PFSK-1 (cell line): ENCODE measurements around the gene CREB1. TPM values are rescaled to one million over a fixed set of nuclear protein-coding genes. Genes with fewer than 3 reads are reported as not detected.

Experiments
- FOXP2 ChIP-seq: optimal IDR thresholded peaks from 2 replicates; pipeline ENCODE3; 2011; ENCODE audit warnings: borderline replicate concordance, control low read depth, inconsistent platforms; ENCODE audit not compliant: insufficient read depth; ENCODE audit errors: extremely low read length, extremely low read depth
- POLR2AphosphoS5 ChIP-seq: IDR thresholded peaks from 2 replicates; pipeline ENCODE4 v1.6.1; 2012; ENCODE audit warnings: low read depth, mild to moderate bottlenecking, control low read depth, low read length, moderate library complexity
- SIN3A ChIP-seq: IDR thresholded peaks from 2 replicates; pipeline ENCODE4 v1.6.1; 2012; ENCODE audit warnings: mild to moderate bottlenecking, low read length, moderate library complexity, borderline replicate concordance; ENCODE audit not compliant: insufficient read depth
- TAF1 ChIP-seq: IDR thresholded peaks from 2 replicates; pipeline ENCODE4 v1.6.1; 2012; ENCODE audit warnings: low read length, control low read depth, borderline replicate concordance; ENCODE audit not compliant: insufficient read depth
- polyA plus RNA-seq: library from polyadenylated mRNA; unstranded; fragments of >200 nt; gene quantifications from one replicate; pipeline ENCODE4 v1.2.1, GENCODE V29; 2012; ENCODE audit warnings: low read depth, missing spikeins; ENCODE audit not compliant: insufficient read length
- TF ChIP-seq, protein P1 (sequence below), 2 experiments: IDR thresholded peaks; 2 replicates each; pipeline versions ENCODE4 v1.6.1 to v1.8.0; 2011 to 2012; ENCODE audit warnings: low read depth in 2 of 2, low read length in 2 of 2, control low read depth in 1 of 2, inconsistent platforms in 1 of 2, mild to moderate bottlenecking in 1 of 2, moderate library complexity in 1 of 2; ENCODE audit not compliant: insufficient read depth in 1 of 2

CREB1 gene
- 22.7 TPM for polyA plus RNA-seq

DNA sequence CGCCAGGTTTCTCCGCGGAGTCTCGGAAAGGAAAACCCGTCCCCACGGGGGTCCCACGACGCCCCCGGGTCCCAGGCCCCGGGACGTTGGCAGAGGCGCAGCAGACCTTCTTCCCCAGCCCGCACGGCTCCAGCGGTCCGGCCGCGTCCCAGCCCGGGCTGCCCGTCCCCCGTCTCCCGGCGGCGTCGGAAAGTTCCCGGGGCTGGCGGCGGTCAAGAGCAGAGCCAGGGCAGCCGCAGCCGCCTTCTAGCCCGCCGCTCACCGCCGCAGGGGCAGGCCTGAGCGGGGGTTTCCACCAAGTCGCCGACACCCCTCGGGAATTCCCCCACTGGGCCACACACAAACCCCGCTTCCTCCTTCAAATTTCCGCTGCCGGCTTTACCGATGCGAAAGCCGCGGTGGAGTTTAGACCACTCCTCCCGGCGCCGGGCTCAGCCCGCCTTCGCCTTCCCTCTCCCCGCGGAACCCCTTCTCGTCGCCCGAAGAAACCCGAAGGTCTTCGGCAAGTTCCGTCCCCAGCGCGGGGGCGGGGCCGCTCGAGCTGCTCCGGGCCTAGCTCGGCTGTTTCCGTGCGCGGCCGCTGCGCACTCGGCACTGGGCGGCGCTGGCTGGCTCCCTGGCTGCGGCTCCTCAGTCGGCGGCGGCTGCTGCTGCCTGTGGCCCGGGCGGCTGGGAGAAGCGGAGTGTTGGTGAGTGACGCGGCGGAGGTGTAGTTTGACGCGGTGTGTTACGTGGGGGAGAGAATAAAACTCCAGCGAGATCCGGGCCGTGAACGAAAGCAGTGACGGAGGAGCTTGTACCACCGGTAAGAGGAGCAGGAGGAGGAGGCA, at the start of gene CREB1:
CREB1 (plus strand) TSS at position 633 of the 830 bp plus-strand sequence. CDS start 25,674 bp downstream, outside the sequence.
- no peak for TF ChIP-seq SIN3A
- peak; percentile 49 for TF ChIP-seq TAF1
- peak; percentile 86; the same call in 1 of the 2 replicates for TF ChIP-seq POLR2AphosphoS5
- TF ChIP-seq FOXP2, result peak; percentile 69

DNA sequence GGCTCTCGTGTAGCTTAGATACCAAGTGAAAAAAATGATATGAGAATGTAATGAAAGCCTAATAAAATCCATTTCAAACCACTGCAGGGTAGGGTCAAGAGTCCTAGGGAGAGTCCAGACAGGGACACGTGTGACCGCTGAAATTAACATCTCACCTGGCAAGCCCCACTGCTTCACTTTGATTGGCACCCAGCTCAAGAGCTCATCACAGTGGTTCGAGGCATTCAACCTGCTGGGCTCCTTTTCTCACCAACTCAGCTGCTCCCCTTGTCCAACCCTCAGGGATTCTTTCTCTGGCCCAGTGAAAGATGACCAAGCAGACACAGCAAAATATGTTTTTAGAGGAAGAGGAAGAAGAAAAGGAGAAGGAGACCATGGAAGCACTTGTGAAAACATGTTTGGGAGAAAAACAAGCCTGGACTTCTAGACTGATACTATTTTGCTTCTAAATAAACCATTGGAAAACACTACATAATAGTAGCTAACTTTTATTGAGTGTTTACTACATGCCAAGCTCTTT, 49.2 kb upstream of the CREB1 start:
- TF ChIP-seq SIN3A, result no peak
- TF ChIP-seq POLR2AphosphoS5, result no peak
- TF ChIP-seq, protein P1, sequence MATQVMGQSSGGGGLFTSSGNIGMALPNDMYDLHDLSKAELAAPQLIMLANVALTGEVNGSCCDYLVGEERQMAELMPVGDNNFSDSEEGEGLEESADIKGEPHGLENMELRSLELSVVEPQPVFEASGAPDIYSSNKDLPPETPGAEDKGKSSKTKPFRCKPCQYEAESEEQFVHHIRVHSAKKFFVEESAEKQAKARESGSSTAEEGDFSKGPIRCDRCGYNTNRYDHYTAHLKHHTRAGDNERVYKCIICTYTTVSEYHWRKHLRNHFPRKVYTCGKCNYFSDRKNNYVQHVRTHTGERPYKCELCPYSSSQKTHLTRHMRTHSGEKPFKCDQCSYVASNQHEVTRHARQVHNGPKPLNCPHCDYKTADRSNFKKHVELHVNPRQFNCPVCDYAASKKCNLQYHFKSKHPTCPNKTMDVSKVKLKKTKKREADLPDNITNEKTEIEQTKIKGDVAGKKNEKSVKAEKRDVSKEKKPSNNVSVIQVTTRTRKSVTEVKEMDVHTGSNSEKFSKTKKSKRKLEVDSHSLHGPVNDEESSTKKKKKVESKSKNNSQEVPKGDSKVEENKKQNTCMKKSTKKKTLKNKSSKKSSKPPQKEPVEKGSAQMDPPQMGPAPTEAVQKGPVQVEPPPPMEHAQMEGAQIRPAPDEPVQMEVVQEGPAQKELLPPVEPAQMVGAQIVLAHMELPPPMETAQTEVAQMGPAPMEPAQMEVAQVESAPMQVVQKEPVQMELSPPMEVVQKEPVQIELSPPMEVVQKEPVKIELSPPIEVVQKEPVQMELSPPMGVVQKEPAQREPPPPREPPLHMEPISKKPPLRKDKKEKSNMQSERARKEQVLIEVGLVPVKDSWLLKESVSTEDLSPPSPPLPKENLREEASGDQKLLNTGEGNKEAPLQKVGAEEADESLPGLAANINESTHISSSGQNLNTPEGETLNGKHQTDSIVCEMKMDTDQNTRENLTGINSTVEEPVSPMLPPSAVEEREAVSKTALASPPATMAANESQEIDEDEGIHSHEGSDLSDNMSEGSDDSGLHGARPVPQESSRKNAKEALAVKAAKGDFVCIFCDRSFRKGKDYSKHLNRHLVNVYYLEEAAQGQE (IDR thresholded peaks at IDR 0.05; ENCODE audit: insufficient read depth in 1 of 2, low read depth in 2 of 2, low read length in 2 of 2), result no peak
- no peak for TF ChIP-seq TAF1
- no peak for TF ChIP-seq FOXP2

DNA sequence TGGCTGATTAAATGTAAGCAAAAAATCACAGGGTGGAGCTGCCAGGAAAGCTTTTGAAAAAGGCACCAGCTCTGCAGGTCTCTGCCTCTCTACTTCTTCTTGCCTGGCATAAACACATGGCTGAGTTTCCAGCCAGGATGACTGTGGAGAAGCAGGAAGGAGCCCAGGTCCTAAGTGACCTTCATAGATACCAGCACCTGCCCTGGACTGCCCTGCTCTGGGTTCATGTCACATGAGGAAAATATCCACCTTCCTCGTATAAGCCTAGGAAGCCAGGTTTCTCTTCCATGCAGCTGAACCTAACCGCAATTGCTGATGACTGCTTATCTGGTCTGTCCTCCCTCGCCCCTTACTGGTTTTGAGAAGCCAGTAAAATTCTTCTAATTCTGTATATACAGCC, 47.8 kb upstream of the CREB1 start:
- TF ChIP-seq TAF1 (no peak), POLR2AphosphoS5 (no peak), FOXP2 (no peak), SIN3A (no peak)
- TF ChIP-seq, protein P1 (IDR thresholded peaks at IDR 0.05; ENCODE audit: insufficient read depth in 1 of 2, low read depth in 2 of 2, low read length in 2 of 2), result no peak

DNA sequence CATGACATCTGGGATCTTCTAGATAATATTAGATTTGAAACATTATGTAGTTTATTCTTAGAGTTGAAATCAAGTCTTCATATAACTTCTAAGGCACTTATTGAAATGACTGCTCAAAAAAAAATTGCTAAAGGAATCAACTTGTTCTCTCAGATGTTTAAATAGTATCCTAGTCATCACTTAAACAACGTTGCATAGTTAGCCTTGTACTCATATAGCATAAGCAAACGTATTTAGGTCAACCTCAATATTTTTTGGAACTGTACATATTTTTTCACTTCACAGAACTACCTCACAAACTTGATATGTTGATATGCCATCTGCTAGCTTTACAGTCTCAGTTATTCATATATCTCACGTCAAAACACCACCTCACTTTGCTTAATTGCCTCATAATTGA, 47.1 kb upstream of the CREB1 start:
- TF ChIP-seq POLR2AphosphoS5 (no peak), TAF1 (no peak), FOXP2 (no peak), SIN3A (no peak)
- TF ChIP-seq, protein P1 (IDR thresholded peaks at IDR 0.05; ENCODE audit: insufficient read depth in 1 of 2, low read depth in 2 of 2, low read length in 2 of 2), result no peak

DNA sequence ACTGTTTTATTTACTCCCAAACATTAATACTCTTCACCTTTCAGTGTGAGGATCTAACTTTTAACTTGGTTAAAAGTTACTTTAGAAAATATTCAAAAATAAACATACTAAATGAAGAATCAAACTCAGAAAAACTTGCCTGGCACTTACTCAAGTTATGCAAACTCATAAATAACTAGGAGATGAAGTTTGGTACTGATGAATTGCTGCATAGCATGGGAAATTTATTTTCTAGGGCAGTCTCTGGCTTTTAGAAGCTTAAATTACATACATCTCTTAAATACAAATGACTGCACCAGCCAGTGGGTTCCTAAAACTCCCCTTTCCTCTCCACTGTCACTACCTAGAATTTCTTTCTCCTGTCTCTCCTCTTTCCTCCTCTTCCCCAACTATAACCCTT, 46.7 kb upstream of the CREB1 start:
- TF ChIP-seq TAF1, result no peak
- TF ChIP-seq, protein P1 (IDR thresholded peaks at IDR 0.05; ENCODE audit: insufficient read depth in 1 of 2, low read depth in 2 of 2, low read length in 2 of 2), result no peak
- no peak for TF ChIP-seq SIN3A
- no peak for TF ChIP-seq POLR2AphosphoS5
